Suppressor macrophage treated with lipopolysaccharide for 1 hour (primary cell): Measurements from ENCODE around the gene TBX19.

Experiments
- DNase-seq, 3 donors: peaks; one replicate each; pipeline ENCODE4 v3.0.0-alpha.2; 2020 to 2022

TBX19 gene

GRCh38 chr1:168362991-168363390 lies 82.3 kb downstream of the TBX19 start:
- no peak for DNase-seq
